Kidney capillary endothelial cell (primary cell): ENCODE measurements around the gene ADGRV1.
"Not testable (repeated sequence)": the region's sequence is repeated elsewhere in the genome, so short reads cannot be mapped to it uniquely, and the experiment has no call there.

Experiments
- DNase-seq: peaks from one replicate; pipeline ENCODE4 v3.0.0-alpha.2; 2018; ENCODE audit warnings: low spot score

The ADGRV1 gene

DNA sequence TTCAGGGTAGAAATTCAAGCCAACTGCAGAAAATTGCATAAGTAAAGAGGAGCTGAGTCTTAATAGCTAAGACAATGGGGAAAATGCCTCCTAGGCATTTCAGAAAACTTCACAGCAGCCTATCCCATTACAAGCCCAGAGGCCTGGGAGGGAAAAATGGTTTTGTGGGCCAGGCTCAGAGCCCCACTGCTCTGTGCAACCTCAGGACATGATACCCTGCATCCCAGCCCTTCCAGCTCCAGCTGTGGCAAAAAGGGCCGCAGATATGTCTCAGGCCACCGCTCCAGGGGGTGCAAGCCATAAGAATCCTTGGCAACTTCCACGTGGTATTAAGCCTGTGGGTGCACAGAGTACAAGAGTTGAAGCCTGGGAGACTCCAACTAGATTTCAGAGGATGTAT, 437.5 kb downstream of the ADGRV1 start:
- DNase-seq = no peak

DNA sequence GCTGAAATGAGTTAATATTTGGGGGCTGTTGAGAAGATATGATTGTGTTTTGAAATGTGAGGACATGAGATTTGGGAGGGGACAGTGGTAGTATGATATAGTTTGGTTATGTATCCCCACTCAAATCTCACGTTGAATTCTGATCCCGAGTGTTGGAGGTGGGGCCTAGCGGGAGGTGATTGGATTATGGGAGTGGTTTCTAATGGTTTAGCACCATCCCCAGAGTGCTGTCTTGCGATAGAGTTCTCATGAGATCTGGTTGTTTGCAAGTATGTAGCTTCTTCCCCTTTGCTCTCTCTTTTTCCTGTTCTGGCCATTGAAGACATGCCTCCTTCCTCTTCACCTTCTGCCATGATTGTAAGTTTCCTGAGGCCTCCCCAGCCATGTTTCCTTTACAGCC, 438.5 kb downstream of the ADGRV1 start:
- no peak for DNase-seq

DNA sequence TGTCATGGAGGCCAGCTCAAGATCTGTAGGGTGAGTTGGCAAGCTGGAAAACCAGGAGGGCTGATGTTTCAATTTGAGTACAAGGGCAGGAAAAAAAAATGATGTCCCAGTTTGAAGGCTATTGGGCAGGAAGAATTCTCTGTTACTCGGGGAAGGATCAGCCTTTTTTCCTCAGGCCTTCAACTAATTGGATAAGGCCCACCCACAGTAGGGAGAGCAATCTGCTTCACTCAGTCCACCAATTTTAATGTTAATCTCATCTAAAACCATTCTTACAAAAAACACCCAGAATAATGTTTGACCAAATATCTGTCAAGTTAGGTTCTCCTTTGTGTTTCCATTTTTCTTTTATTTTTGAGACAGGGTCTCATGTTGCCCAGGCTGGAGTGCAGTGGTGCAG, 442.1 kb downstream of the ADGRV1 start:
- DNase-seq = no peak

DNA sequence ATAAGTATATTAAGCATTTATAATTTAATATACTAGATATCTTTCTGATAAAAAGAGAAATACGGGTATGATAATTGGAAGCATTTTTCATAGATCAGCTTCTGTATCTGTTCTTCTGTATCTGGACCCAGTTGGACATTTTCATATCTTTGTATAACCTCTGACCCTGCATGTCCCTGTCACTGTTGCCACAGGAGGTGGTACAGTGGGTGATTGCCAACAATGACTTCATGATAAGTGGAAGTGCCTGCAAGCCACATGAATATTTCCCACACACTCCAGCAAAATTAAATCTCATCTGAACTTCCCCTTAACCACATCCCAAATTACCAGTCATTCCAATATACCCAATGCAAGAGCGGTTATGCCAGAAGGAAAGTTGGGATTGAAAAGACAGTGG, 448.1 kb downstream of the ADGRV1 start:
- no peak for DNase-seq

DNA sequence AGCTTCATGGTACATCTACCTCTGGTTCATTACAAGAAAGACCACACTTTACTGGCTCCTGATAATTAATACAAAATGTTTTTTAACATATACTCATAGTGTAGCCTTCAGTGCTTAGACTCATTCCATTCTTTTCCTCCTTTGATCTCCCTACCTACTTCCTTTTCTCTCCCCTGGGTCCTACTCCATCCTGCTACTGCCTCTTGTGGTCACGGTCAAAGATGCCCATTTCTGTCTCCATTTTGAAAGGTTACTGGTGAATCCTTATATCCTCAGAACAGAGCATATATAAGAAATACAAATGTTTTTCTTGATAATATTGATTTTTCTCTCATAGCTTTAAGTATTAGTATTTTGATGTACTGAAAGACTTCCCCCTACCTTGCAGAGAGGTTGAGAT, 448.7 kb downstream of the ADGRV1 start:
- no peak for DNase-seq

DNA sequence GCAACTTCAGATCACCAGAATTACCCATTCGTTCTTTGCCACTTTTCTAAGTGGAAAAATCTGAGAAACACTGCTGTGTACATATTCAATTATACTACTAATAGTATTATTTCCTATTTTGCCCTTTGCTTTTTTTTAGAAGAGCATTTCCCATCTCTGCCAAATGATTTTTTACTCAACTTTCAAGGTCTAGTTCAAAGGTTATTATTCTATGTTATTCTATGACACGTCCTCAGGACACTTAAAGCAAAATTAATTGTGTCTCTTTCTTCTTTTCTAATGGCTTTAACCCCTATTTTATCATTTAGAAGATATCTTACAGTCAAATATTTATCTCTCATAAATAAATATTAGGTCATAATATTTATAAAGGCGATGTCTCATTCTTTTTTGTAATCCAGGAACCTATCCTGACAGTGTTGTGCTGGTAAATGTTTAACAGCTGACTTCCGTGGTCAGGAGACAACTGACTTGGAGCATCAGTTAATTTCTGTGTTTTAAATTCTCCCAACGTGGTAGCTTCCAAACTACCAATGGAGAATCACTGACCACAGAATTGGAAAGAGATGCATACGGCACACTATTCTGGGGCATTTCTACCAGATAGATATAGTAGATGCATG, 449.3 kb downstream of the ADGRV1 start:
- DNase-seq = no peak

DNA sequence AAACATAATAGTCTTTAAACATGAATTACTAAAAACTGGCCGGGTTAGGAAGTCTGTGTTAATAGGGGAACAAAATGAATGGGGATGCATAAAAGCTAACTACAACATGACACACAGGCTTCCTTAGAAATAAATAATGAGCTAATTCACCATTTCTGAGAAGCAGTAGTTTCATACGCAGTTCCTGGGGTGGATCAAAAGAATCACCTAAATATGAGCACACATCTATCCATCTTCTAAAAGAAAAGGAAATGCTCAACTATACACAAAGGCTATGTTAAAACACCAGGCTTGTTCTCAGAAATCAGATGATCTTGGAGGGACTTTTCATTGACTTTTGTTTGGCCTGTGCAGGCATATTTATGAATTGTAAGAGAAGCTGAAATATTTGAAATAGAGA, 451.5 kb downstream of the ADGRV1 start:
- no peak for DNase-seq

DNA sequence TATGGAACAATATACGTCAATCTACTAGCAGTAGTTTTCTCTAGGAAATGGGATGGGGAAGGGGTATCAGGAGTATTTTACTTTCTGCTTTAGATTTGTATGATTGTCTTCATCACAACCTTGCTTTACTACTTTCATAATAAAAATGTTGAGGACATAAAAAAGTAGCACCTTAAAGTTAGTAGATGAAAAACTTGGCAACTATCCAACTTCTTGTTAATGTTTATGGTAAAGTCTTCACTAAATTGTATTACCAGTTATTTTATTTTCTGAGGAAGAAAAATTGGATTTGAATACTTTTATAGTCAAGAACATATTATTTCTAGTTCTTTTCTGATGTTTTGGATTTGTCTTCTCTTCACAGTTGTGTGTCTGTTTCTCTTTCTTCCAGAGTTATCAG, 452.4 kb downstream of the ADGRV1 start:
- DNase-seq = no peak

DNA sequence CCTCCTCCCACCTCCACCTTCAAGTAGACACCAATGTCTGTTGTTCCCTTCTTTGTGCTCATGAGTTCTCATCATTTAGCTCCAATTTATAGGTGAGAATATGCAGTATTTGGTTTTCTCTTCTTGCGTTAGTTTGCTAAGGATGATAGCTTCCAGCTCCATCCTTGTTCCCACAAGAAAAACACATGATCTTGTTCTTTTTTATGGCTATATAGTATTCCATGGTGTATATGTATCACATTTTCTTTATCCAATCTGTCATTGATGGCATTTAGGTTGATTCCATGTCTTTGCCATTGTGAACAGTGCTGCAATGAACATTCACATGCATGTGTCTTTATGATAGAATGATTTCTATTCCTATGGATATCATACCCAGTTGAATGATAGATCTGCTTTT, 454.3 kb downstream of the ADGRV1 start:
- not testable (repeated sequence) for DNase-seq

DNA sequence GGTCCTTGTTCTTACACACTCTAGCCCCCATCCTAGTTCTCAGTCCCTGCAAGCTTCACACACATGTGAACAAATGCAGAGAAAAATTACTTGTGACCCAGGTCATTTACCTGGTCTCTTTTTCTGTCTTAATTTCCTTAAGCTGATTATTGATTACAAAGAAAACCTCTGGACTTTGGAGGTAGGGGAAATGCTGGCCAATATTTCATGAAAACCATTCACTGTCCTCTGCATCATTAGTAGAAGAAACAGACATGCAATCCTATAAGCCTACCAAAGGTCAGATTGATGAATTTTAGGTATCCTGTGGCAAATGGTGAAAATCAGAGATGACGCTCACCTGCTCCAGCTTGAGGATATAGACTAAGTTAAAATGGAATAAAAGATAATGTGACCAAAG, 457.7 kb downstream of the ADGRV1 start:
- no peak for DNase-seq

DNA sequence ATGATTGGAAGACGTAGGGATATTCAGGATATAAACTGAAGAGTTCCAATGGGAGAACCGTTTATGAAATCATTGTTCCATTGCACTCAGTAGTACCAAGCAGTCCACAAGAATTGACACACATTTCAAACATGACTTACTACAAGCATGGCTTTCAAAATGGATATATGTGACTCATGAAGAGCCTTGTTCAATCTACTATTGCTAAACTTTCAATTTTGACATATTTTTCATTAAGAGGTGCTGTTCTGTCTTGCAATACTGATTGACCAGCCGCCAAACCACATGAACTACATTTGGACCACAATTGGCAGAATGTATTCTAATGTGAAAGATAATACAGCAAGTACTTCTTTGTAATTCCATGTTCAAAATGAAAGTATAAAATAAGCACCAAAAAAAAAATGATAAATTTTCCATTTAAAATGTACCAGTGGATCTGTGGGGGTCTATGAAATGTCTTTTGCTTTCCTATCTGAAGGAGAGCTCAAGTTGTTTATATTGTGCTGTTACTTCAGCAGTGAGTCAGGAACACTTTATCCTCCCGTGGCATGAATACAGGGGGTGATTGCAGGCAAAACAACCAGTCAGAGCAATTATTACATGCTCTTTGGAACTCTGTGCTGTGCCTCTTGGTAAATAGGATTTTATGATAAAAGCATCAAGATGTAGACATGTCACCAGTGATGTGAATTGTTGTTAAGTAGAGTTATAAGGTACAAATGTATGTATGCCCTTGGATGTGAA, 458.5 kb downstream of the ADGRV1 start:
- no peak for DNase-seq

DNA sequence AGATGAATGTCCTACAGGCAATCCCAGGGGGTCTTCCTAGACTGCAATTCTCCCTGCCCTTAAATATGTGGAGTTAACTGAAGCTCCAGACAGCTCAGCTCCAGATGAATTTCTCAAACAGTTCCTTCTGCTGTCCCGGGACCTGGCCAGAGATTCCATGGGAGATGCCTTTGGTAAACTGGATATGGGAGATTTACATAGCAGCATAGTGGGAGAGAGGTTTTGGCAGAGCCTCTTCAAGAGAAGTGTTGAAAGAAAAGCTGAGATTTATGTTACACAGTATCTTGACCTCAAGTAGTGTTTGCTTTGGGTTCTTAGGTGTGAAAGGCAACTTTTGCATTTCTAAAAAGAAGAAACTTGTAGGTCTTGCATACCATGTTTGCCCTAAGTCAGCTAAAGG, 459.6 kb downstream of the ADGRV1 start:
- DNase-seq = no peak

DNA sequence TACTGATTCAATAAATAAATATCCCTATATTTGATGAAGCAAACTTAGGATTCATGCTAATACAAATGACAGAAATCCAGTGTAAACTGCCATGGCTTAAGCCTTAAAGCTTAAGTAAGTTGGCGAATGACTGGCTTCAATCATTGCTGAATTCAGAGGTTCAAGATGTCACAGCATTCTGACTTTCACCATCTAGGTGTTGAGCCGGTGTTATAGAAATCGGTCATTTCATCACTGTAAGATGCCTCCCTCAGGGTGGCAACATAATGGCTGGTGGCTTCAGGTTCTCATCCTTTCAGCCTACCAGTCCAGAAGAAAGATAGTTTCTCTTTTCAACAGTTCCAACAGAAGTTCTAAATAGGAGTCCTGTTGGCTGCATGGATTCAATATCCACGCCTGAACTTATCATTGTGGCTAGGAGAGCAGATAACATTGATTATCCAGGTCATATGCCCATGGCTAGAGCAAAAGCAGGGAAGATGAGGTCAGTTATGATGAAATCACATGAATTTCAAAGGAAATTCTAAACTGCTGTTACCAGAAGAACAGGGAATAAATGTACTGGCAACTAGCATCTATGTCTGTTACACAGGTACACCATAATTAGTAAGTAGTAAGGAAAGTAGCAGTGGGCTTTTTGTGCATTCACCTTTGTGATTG, 460.2 kb downstream of the ADGRV1 start:
- DNase-seq = no peak

DNA sequence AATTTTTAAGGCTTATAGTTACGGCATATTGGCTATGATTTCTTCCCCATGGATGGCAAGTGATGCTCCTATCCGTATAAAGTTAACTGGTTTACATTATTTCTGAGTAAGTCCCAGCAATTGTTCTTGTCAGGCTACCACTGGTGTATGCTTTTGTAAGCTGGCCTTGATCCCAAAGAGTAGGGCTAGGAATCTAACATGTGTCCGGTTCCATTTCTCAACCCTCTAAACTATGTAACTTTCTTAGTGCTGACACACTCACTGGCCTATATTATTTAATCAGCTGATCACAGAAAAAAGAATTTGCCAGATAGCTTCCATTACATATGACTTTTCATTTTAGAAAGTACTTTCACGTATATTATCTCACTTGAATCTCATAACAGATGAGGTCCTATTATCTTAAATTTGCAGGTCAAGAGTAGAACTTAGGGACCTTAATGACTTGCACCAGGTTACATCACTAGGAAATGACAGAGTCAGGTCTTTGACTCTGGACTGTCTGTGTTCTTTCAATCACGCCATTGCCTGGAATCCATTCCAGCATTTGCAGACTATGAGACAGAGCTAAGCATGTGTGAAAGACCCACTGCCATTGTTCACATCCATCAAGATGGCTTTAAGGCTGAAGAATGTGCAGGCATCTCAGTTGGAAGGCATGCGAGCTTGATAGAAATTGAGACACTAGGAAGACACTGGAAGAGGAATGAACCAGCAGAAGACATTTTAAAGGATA, 461.6 kb downstream of the ADGRV1 start:
- no peak for DNase-seq

DNA sequence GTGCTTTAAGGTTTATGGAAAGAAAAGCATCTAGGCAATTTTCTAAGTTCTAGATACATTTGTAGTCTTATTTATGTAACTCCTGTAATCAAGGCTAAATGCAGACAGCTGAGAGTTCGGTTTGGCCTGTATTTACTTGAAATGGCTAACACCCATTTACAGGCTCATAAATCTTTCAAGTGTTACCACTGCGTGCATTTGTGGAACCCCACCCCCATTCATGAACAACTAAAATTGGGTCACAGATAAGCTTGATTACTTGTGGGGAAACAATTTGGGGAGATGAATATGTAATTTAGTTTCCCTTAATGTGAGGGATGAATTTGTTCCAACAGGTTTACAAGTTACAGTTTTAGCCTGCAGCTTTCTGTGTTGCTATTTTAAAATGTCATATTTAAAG, 463.9 kb downstream of the ADGRV1 start:
- DNase-seq = no peak

DNA sequence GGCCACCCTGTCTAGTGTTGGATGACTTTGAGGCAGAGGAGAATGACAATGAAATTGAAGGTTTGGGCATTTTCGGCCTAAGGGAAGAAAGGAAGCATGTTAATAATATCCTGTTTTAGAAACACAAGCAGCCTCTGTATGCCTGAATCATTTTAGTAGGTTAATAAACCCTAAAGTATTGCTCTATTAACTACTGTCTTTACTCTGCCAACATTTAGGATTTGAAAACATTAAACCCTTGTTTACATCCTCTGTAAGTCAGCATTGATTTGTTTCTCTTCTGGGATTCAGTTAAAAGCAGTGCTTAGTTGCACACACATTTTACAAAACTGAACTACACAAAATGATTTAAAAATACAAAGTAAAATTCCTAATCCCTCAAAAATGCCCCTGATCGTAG, 465.6 kb downstream of the ADGRV1 start:
- no peak for DNase-seq

DNA sequence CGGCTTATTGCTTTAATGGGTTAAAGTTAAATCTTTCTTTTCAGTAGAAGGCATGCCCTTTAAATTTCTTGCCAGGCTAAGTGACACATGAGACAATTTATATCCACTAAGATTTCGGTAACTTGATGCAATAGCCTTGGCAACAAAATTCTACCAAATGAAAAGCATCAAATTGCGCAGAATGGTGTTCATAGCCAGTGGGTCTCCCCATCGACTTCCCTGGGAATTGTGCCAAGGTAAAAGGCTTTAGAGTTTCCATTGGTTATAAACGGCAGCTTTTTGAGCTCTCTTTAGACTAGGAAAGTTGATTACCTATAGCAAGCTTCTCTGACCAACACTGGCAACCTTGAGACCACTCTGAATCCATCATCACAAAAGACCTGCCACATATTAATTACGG, 466.1 kb downstream of the ADGRV1 start:
- DNase-seq = no peak

DNA sequence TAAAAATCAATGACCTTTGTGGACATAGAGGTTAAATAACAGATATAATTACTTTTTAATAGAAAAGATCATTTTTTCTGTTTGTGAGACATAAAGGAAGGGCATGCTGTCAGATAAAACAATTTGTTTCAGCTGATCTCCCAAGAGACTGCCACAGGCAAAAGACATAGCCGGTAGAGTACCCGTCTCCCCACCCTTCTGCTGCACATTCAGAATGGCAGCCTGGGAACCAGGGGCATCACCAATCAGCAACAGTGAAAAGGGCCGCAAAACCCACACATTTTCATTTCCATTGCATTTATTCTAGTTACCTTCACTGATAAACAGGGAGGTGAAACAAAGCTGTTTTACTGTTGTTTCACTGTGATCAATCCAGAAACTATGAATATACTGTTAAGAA, 466.9 kb downstream of the ADGRV1 start:
- no peak for DNase-seq

DNA sequence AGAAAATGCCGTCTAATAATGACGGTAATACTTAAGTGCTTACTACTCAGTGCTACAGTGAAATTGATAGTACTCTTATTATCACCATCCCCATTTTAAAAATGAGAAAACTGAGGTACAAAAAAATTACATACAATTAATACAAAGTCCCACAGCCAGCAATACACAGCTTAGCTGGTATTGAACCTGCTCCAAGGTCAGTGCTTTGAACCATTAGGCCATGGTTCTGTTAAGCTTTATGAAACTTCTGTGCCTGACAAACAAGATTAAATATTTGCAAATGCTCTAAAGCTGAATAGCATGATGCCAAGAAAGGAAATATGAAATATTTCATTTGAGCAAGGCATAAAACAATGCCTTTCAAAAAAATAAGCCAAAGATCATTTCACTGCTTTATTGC, 467.4 kb downstream of the ADGRV1 start:
- DNase-seq = no peak

DNA sequence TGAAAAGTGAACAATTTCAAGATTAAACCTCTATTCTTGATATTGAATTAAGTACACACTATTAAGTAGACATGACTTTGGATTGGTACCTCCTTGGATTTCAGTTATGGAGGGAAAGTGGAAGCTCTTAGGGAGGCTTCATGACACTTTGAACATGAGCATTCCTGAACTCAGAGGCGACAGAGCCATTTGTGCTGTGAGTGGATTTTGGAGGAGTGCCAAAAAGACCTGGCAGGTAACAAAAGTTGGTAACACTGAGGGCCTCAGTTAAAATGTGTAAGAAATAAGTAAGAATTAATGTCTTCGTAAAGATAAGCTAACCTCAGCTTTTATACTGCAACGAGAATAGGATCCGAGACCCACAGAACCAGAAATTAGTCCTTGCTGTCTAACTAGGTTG, 467.9 kb downstream of the ADGRV1 start:
- DNase-seq = no peak

DNA sequence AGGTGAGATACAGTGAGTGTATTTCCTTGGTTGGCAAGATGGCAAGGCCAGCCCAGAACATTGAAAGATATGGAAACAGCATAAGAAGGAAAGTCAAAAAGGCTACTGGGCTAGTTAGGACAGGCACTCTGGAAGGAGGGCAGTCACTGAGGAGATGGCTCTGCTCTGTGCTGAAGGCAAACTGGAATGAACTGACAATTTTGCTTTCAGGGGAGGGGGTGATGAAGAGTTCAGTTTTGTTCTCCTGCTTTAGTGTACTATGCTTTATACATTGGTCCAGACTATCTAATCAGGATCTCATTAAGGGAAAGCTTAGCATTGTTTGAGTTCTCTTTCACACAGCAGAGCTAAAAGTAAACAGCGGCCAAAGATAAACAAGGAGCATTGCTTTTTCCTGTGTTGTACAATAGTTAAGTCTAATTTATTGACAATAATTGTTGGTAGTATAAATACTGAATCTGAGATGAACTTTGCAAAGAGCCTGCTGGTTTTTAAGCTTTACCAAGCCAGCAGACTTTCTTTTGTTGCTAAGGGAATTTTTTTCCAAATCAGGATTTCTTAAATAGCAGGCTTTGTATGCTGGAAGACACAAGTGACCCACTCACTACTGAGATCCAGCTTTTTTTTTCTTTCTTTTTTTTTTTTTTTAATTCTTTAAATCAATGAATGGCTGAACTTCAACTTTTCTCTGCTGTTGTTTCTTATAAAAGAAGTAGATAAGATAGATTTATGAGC, 469.0 kb downstream of the ADGRV1 start:
- DNase-seq = no peak

DNA sequence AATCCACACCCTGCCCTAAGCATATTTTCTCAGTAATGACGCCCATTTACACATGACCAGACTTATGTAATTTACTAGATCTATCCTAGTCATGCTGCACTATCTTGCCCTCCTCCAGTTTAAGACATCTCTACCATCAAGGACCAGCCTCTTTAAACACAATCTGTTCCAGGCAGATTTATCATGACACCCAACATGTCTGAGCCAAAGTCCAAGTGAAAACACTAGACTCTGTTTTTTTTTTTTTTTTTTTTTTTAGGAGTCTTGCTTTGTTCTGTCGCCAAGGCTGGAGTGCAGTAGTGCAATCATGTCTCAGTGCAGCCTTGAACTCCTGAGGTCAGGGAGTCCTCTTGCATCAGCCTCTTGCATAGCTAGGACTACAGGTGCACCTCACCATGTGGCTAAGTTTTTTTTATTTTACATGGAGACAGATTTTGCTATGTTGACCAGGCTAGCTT, 469.9 kb downstream of the ADGRV1 start:
- DNase-seq = no peak
